H1 (cell line): ENCODE measurements around the gene PTPN3. TPM values are rescaled to one million over a fixed set of nuclear protein-coding genes. Genes with fewer than 3 reads are reported as not detected.

Experiments
- CTCF ChIA-PET: fragments of 300-600 bp; sonication (Branson Sonifier 250); formaldehyde crosslinking; loops from one replicate; lab custom pipeline; 2021; ENCODE audit not compliant: partially characterized antibody; lab: Charles Lee
- POLR2A ChIA-PET: fragments of 300-600 bp; sonication (Branson Sonifier 250); formaldehyde crosslinking; loops from one replicate; lab custom pipeline; 2021; ENCODE audit warnings: inconsistent platforms; ENCODE audit not compliant: partially characterized antibody; lab: Charles Lee
- DNase-seq, 2 experiments: peaks; one replicate each; pipeline versions ENCODE4 v3.0.0 to v3.0.0-alpha.2; 2010 to 2022; ENCODE audit warnings: low spot score in 2 of 2, low read depth in 1 of 2, mixed read lengths in 1 of 2
- FAIRE-seq: peaks from 2 replicates; lab custom pipeline; 2011; peaks lifted over from hg19 to GRCh38; lab: Jason Lieb, UNC
- H2AFZ ChIP-seq: 2 replicates; pipeline ENCODE4 v1.8.1; 2012; ENCODE audit warnings: low read length, inconsistent platforms
- H2AK5ac ChIP-seq: 2 replicates; pipeline ENCODE4 v1.6.1; 2013; ENCODE audit warnings: low read depth, low read length
- H2BK120ac ChIP-seq: replicated peaks from 2 replicates; pipeline ENCODE3; 2013; ENCODE audit warnings: low read depth, low read length, inconsistent platforms
- H2BK12ac ChIP-seq: 2 replicates; pipeline ENCODE4 v1.6.1; 2013; ENCODE audit warnings: low read depth, low read length
- H2BK15ac ChIP-seq: 2 replicates; pipeline ENCODE4 v1.6.1; 2013; ENCODE audit warnings: low read length
- H2BK20ac ChIP-seq: 2 replicates; pipeline ENCODE4 v1.6.1; 2013; ENCODE audit warnings: low read length
- H2BK5ac ChIP-seq: 2 replicates; pipeline ENCODE4 v1.6.1; 2013; ENCODE audit warnings: low read depth, low read length
- H3K14ac ChIP-seq: 2 replicates; pipeline ENCODE4 v1.6.1; 2013; ENCODE audit warnings: inconsistent platforms; ENCODE audit not compliant: insufficient read length
- H3K18ac ChIP-seq: 2 replicates; pipeline ENCODE4 v1.6.1; 2013; ENCODE audit warnings: low read length; ENCODE audit errors: extremely low read depth
- H3K23ac ChIP-seq: 2 replicates; pipeline ENCODE4 v1.6.1; 2013; ENCODE audit warnings: inconsistent platforms; ENCODE audit not compliant: insufficient read length
- H3K23me2 ChIP-seq: 2 replicates; pipeline ENCODE4 v1.6.1; 2013; ENCODE audit warnings: low read depth, low read length
- H3K27ac ChIP-seq: 2 replicates; pipeline ENCODE4 v1.6.1; 2011; ENCODE audit warnings: low read depth, low read length, inconsistent platforms
- H3K27me3 ChIP-seq, 4 experiments: replicated peaks in 1 of 4; 1 replicate in 1 of 4; 2 replicates in 3 of 4; pipeline versions ENCODE4 v1.6.1 to v1.8.1; 2011 to 2013; ENCODE audit warnings: low read length in 3 of 4, mild to moderate bottlenecking in 3 of 4, inconsistent platforms in 2 of 4, mixed read lengths in 2 of 4, moderate library complexity in 1 of 4; ENCODE audit not compliant: control insufficient read depth in 3 of 4, insufficient read depth in 3 of 4; ENCODE audit errors: extremely low read depth in 1 of 4
- H3K36me3 ChIP-seq, 4 experiments: 2 replicates each; pipeline versions ENCODE4 v1.6.1 to v1.8.1; 2011 to 2013; ENCODE audit warnings: mild to moderate bottlenecking in 4 of 4, low read length in 3 of 4, moderate library complexity in 2 of 4, control low read depth in 1 of 4, inconsistent platforms in 1 of 4; ENCODE audit not compliant: insufficient read depth in 4 of 4, control insufficient read depth in 2 of 4
- H3K4ac ChIP-seq: replicated peaks from 2 replicates; pipeline ENCODE3; 2013; ENCODE audit warnings: low read length, low read depth, mixed read lengths, inconsistent platforms; ENCODE audit not compliant: insufficient read length
- H3K4me1 ChIP-seq, 4 experiments: replicated peaks in 1 of 4; 1 replicate in 1 of 4; 2 replicates in 3 of 4; pipeline versions ENCODE4 v1.6.1 to v1.8.1; 2011 to 2013; ENCODE audit warnings: low read length in 3 of 4, inconsistent platforms in 2 of 4, mixed read lengths in 1 of 4; ENCODE audit not compliant: insufficient read depth in 4 of 4, control insufficient read depth in 3 of 4
- H3K4me2 ChIP-seq, 2 experiments: 2 replicates each; pipeline versions ENCODE4 v1.6.1 to v1.8.1; 2011 to 2013; ENCODE audit warnings: low read depth in 2 of 2, low read length in 2 of 2, control low read depth in 1 of 2, inconsistent platforms in 1 of 2, mild to moderate bottlenecking in 1 of 2; ENCODE audit not compliant: insufficient read depth in 1 of 2
- H3K4me3 ChIP-seq, 4 experiments: fragments of 200-600, 300-600 bp in 1 of 4; sonication (generic), shearing (Covaris generic), sonication (Bioruptor Twin) in 1 of 4; 2 replicates each; pipeline versions ENCODE4 v1.5.1 to v1.8.1; 2011 to 2016; ENCODE audit warnings: low read length in 4 of 4, low read depth in 3 of 4, control low read depth in 2 of 4, inconsistent platforms in 2 of 4, mild to moderate bottlenecking in 2 of 4, mixed read lengths in 1 of 4, moderate library complexity in 1 of 4; ENCODE audit not compliant: insufficient read depth in 2 of 4; ENCODE audit errors: extremely low read depth in 1 of 4
- H3K56ac ChIP-seq: replicated peaks from 2 replicates; pipeline ENCODE3; 2013; ENCODE audit warnings: low read depth, mild to moderate bottlenecking, mixed read lengths, low read length, inconsistent platforms; ENCODE audit not compliant: insufficient read length
- H3K79me1 ChIP-seq: 2 replicates; pipeline ENCODE4 v1.6.1; 2013; ENCODE audit warnings: low read depth, low read length, control low read depth
- H3K79me2 ChIP-seq, 2 experiments: 2 replicates each; pipeline versions ENCODE4 v1.6.1 to v1.8.1; 2012 to 2013; ENCODE audit warnings: low read length in 2 of 2, mild to moderate bottlenecking in 2 of 2, inconsistent platforms in 1 of 2; ENCODE audit not compliant: insufficient read depth in 2 of 2, control insufficient read depth in 1 of 2
- H3K9ac ChIP-seq, 4 experiments: replicated peaks in 1 of 4; 1 replicate in 1 of 4; 2 replicates in 3 of 4; pipeline versions ENCODE4 v1.6.1 to v1.8.1; 2011 to 2013; ENCODE audit warnings: low read depth in 3 of 4, low read length in 3 of 4, control low read depth in 2 of 4, mild to moderate bottlenecking in 2 of 4, moderate library complexity in 2 of 4, inconsistent platforms in 1 of 4; ENCODE audit errors: extremely low read depth in 1 of 4
- H3K9me3 ChIP-seq, 2 experiments: 2 replicates each; pipeline versions ENCODE4 v1.6.1 to v1.8.1; 2012 to 2013; ENCODE audit warnings: mild to moderate bottlenecking in 2 of 2, moderate library complexity in 2 of 2, control low read depth in 1 of 2, inconsistent platforms in 1 of 2, low read depth in 1 of 2, low read length in 1 of 2, mixed read lengths in 1 of 2; ENCODE audit not compliant: insufficient read depth in 2 of 2
- H4K20me1 ChIP-seq, 2 experiments: replicated peaks in 1 of 2; 2 replicates each; pipeline versions ENCODE3 to v1.8.1; 2011 to 2013; ENCODE audit warnings: inconsistent platforms in 2 of 2, low read length in 2 of 2, mild to moderate bottlenecking in 1 of 2; ENCODE audit not compliant: insufficient read depth in 2 of 2, control insufficient read depth in 1 of 2
- H4K5ac ChIP-seq: 2 replicates; pipeline ENCODE4 v1.6.1; 2013; ENCODE audit warnings: low read length, low read depth, mixed read lengths, inconsistent platforms; ENCODE audit not compliant: insufficient read length
- H4K8ac ChIP-seq: 2 replicates; pipeline ENCODE4 v1.8.0; 2013; ENCODE audit warnings: mild to moderate bottlenecking, moderate library complexity, low read length, inconsistent platforms; ENCODE audit not compliant: insufficient read depth; ENCODE audit errors: extremely low read depth
- H4K91ac ChIP-seq: replicated peaks from 2 replicates; pipeline ENCODE3; 2013; ENCODE audit warnings: low read length, mixed read lengths, inconsistent platforms; ENCODE audit not compliant: insufficient read length
- CTBP2 ChIP-seq: IDR thresholded peaks from 2 replicates; pipeline ENCODE4 v1.7.0; 2011; ENCODE audit warnings: borderline replicate concordance, mild to moderate bottlenecking, moderate library complexity, mixed read lengths, low read length; ENCODE audit not compliant: insufficient read depth, insufficient read length
- GABPA ChIP-seq: IDR thresholded peaks from 2 replicates; pipeline ENCODE4 v1.6.1; 2011; ENCODE audit warnings: mild to moderate bottlenecking, low read length, moderate library complexity, borderline replicate concordance; ENCODE audit not compliant: insufficient read depth
- KDM1A ChIP-seq: fragments of 200-600, 300-600 bp; sonication (generic); IDR thresholded peaks from 2 replicates; pipeline ENCODE4 v1.7.1; 2016; ENCODE audit warnings: mild to moderate bottlenecking, low read length, borderline replicate concordance
- KDM4A ChIP-seq: IDR thresholded peaks from one replicate; pipeline ENCODE4 v1.7.1; 2012; ENCODE audit warnings: low read depth, mild to moderate bottlenecking, moderate library complexity, low read length, inconsistent platforms; ENCODE audit not compliant: severe bottlenecking
- MAFK ChIP-seq: IDR thresholded peaks from 2 replicates; pipeline ENCODE4 v1.6.1; 2012; ENCODE audit warnings: low read depth, mild to moderate bottlenecking, improper control_type of control experiment, low read length
- RFX5 ChIP-seq: IDR thresholded peaks from 2 replicates; pipeline ENCODE4 v1.6.1; 2011; ENCODE audit warnings: low read depth, low read length, improper control_type of control experiment, borderline replicate concordance
- RNF2 ChIP-seq: fragments of 200-900, 300-1000 bp; sonication (generic); IDR thresholded peaks from 2 replicates; pipeline ENCODE4 v1.7.1; 2016; ENCODE audit warnings: borderline replicate concordance, low read depth, mild to moderate bottlenecking, antibody characterized with exemption, low read length; ENCODE audit not compliant: poor library complexity, severe bottlenecking; ENCODE audit errors: missing control alignments
- RXRA ChIP-seq: IDR thresholded peaks from 2 replicates; pipeline ENCODE4 v1.6.1; 2011; ENCODE audit warnings: low read depth, mild to moderate bottlenecking, low read length, moderate library complexity; ENCODE audit not compliant: insufficient read depth
- SIN3A ChIP-seq, 2 experiments: IDR thresholded peaks in 1 of 2; conservative IDR thresholded peaks in 1 of 2; 2 replicates each; pipeline ENCODE4 v1.6.1; 2011 to 2012; ENCODE audit warnings: low read length in 2 of 2, improper control_type of control experiment in 1 of 2, low read depth in 1 of 2, mild to moderate bottlenecking in 1 of 2
- SRF ChIP-seq: IDR thresholded peaks from 2 replicates; pipeline ENCODE4 v1.6.1; 2011; ENCODE audit warnings: mild to moderate bottlenecking, low read depth, low read length, moderate library complexity
- WGBS, 2 experiments: shearing (Covaris generic) in 1 of 2; methylation state at CpG; one replicate each; pipeline versions ENCODE4 v1.1.6 to v1.1.7; 2013 to 2015; ENCODE audit warnings: low lambda C conversion rate in 2 of 2, mixed read lengths in 2 of 2, inconsistent platforms in 1 of 2, low coverage in 1 of 2, missing lambda C conversion rate in 1 of 2; ENCODE audit not compliant: insufficient replicate concordance in 2 of 2, insufficient coverage in 1 of 2, insufficient read length in 1 of 2; ENCODE audit errors: extremely low coverage in 1 of 2, missing lambda C conversion rate in 1 of 2; 5-methylcytosine and 5-hydroxymethylcytosine counted together
- polyA plus RNA-seq, 7 experiments: library from polyadenylated mRNA; depleted of rRNA in 3 of 7; stranded (reverse) in 5 of 7; unstranded in 2 of 7; fragments of >200 nt in 5 of 7; fragments of 200-250 nt in 2 of 7; gene quantifications; 1 replicate in 5 of 7; 2 replicates in 1 of 7; 4 replicates in 1 of 7; pipeline versions ENCODE4 v1.2.1 to v1.2.3, GENCODE V29; 2011 to 2013; ENCODE audit warnings: missing spikeins in 2 of 7, mixed read lengths in 2 of 7
- total RNA-seq: library from RNA; stranded (reverse); fragmentation: NEBNext Ultra II Directional; extraction: Animal tissue kit (Norgen Biotek cat#: 25700); gene quantifications from 2 replicates; pipeline ENCODE4 v1.2.1, GENCODE V29; 2021

Gene PTPN3
- total and polyA plus RNA-seq, 2 of the 8 experiments (the other 6 are each of a cell fraction or from before 2014, with no cell fraction given), result 2.9 to 3.7 TPM

DNA sequence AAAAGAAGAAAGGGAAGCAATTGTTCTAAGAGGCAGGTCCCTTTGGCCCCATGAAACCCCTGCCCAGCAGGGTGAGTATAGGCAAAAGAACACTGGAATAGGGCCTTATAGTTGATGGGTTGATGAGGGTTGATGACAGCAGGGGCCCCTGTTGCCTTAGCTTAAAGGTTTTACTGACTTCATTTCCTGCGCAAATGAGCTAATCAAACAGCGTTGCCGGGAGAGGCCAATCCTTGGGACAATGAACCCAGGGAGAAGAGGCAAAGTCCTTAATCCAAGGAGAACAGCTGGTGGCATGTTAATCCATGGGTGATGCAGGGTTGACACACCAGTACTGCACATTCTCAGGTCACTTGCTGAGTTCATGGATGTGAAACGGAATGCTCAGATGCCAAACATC lies 155.2 kb downstream of the PTPN3 start:
- Histone ChIP-seq H3K9me3 (no peaks in the 10 kb centered on the region), H2AK5ac (no peak overlapping the region), H2AFZ (no peak overlapping the region), H3K4me3 (no peak overlapping the region), H4K8ac (no peak overlapping the region), H3K79me2 (no peaks in the 10 kb centered on the region), H3K4ac (no peak overlapping the region), H2BK20ac (no peak overlapping the region), H3K23me2 (no peaks in the 10 kb centered on the region), H3K4me2 (no peak overlapping the region), H2BK5ac (no peak overlapping the region), H4K5ac (no peak overlapping the region), H3K4me1 (peaks cover 6 to 9% (median 7%) of the 10 kb centered on the region in 4 experiments; a peak in 5 of 7 replicates), H3K23ac (no peak overlapping the region), H3K27me3 (no peaks in the 10 kb centered on the region), H3K27ac (no peak overlapping the region), H3K9ac (no peak overlapping the region), H3K14ac (no peak overlapping the region), H2BK15ac (no peak overlapping the region), H2BK12ac (no peak overlapping the region), H3K56ac (no peak overlapping the region), H4K91ac (no peak overlapping the region), H3K36me3 (no peaks in the 10 kb centered on the region), H3K18ac (no peak overlapping the region), H2BK120ac (no peak overlapping the region), H4K20me1 (no peaks in the 10 kb centered on the region), H3K79me1 (no peaks in the 10 kb centered on the region)
- 97% methylated on average over 4 of the region's 4 CpGs; no CpG with 5 or more reads in 1 of the 2 experiments for WGBS, 2 experiments
- DNase-seq (no peak), FAIRE-seq (no peak)
- CTCF ChIA-PET, result interaction anchor here (0.6 to 4.4 kb wide), 7 partner anchors 13 to 200 kb away, joined by 3 to 18 read pairs (median 4); no protein-coding TSS in a partner anchor
- POLR2A ChIA-PET, result no interaction called here
- TF ChIP-seq SRF, result no peak
- TF ChIP-seq KDM1A, result no peak
- TF ChIP-seq SIN3A (conservative IDR thresholded peaks at IDR 0.05 in 1 of 2, IDR thresholded peaks at IDR 0.05 in 1 of 2; ENCODE audit: low read depth in 1 of 2, low read length in 2 of 2), result no peak
- TF ChIP-seq RFX5, result no peak
- TF ChIP-seq RNF2, result no peak
- TF ChIP-seq GABPA, result no peak
- TF ChIP-seq CTBP2, result no peak
- TF ChIP-seq RXRA, result no peak
- TF ChIP-seq MAFK, result no peak
- no peak for TF ChIP-seq KDM4A
